Smooth muscle cell (in vitro differentiated cells): ENCODE results near the gene SMAD3. TPM values are rescaled to one million over a fixed set of nuclear protein-coding genes. Genes with fewer than 3 reads are reported as not detected.

Source experiments
- DNase-seq: peaks from one replicate; lab custom pipeline; 2025; ENCODE audit not compliant: unreplicated experiment; lab: John Stamatoyannopoulos, UW
- H2AFZ ChIP-seq: fragments of 200-600 bp; sonication (generic); 2 replicates; pipeline ENCODE4 v1.6.0; 2016; ENCODE audit warnings: antibody characterized with exemption, low read depth, mild to moderate bottlenecking
- H3F3A ChIP-seq: fragments of 200-600 bp; sonication (generic); 2 replicates; pipeline ENCODE4 v1.6.0; 2017; ENCODE audit warnings: antibody characterized with exemption, low read depth
- H3K27ac ChIP-seq: fragments of 200-600 bp; sonication (generic); 2 replicates; pipeline ENCODE4 v1.5.1; 2016; ENCODE audit warnings: low read depth, mild to moderate bottlenecking
- H3K27me3 ChIP-seq: fragments of 200-600 bp; sonication (generic); 2 replicates; pipeline ENCODE4 v1.6.1; 2016; ENCODE audit warnings: low read depth, mild to moderate bottlenecking
- H3K36me3 ChIP-seq: fragments of 200-600 bp; sonication (generic); 2 replicates; pipeline ENCODE4 v1.5.1; 2016; ENCODE audit warnings: low read depth
- H3K4me1 ChIP-seq: fragments of 200-600 bp; sonication (generic); 2 replicates; pipeline ENCODE4 v1.5.1; 2016; ENCODE audit warnings: low read depth
- H3K4me2 ChIP-seq: fragments of 200-600 bp; sonication (generic); 2 replicates; pipeline ENCODE4 v1.6.0; 2016; ENCODE audit warnings: mild to moderate bottlenecking
- H3K4me3 ChIP-seq: fragments of 200-600 bp; sonication (generic); 2 replicates; pipeline ENCODE4 v1.5.1; 2016; ENCODE audit warnings: mild to moderate bottlenecking
- H3K79me2 ChIP-seq: fragments of 200-600 bp; sonication (generic); 2 replicates; pipeline ENCODE4 v1.6.0; 2016; ENCODE audit warnings: low read depth, mild to moderate bottlenecking
- H3K9ac ChIP-seq: fragments of 200-600 bp; sonication (generic); 2 replicates; pipeline ENCODE4 v1.6.0; 2016; ENCODE audit warnings: low read depth
- H3K9me3 ChIP-seq: fragments of 200-600 bp; sonication (generic); replicated peaks from 2 replicates; pipeline ENCODE4 v1.5.1; 2016; ENCODE audit warnings: low read depth
- H4K20me1 ChIP-seq: fragments of 200-600 bp; sonication (generic); 2 replicates; pipeline ENCODE4 v1.6.0; 2016; ENCODE audit warnings: low read depth
- CTCF ChIP-seq: fragments of 200-600 bp; sonication (generic); IDR thresholded peaks from 2 replicates; pipeline ENCODE4 v1.5.1; 2017; ENCODE audit warnings: borderline replicate concordance, mild to moderate bottlenecking, antibody characterized with exemption; ENCODE audit not compliant: insufficient read depth, poor library complexity, severe bottlenecking
- WGBS: methylation state at CpG from one replicate; pipeline ENCODE4 v1.1.7; 2016; ENCODE audit warnings: low lambda C conversion rate; 5-methylcytosine and 5-hydroxymethylcytosine counted together
- polyA plus RNA-seq: library from polyadenylated mRNA; unstranded; fragments of >200 nt; fragmentation: Nextera tagmentation; extraction: Ambion mirVana; gene quantifications from 2 replicates; pipeline ENCODE4 v1.2.1, GENCODE V29; 2016
- total RNA-seq: library from RNA; depleted of rRNA; stranded (reverse); fragments of >200 nt; gene quantifications from 2 replicates; pipeline ENCODE4 v1.2.3, GENCODE V29; 2014

Gene SMAD3
- total and polyA plus RNA-seq, 2 experiments from 2014 or later: 20.2 to 21.9 TPM

- Histone ChIP-seq H3K4me1 (peaks cover 42% of the 10 kb centered on the region), H3K36me3 (no peaks in the 10 kb centered on the region), H3K4me3 (no peak overlapping the region), H4K20me1 (peaks cover 100% of the 10 kb centered on the region), H3F3A (peaks cover 17% of the 10 kb centered on the region), H3K79me2 (peaks cover 91% of the 10 kb centered on the region), H3K4me2 (peak overlapping the region; percentile 76), H3K9me3 (no peaks in the 10 kb centered on the region), H3K9ac (peak overlapping the region; percentile 88), H2AFZ (no peak overlapping the region), H3K27ac (peak overlapping the region; percentile 93), H3K27me3 (no peaks in the 10 kb centered on the region)
- DNase-seq: no peak
- WGBS: 73% methylated on average over 7 of the region's 7 CpGs
- TF ChIP-seq CTCF: no peak
Observed at GRCh38 chr15:67091980-67092677, 26.7 kb downstream of the SMAD3 start.

GRCh38 chr15:67092752-67093503 lies 27.5 kb downstream of the SMAD3 start:
- peaks cover 39% of the 10 kb centered on the region for H3K4me1 ChIP-seq
- 98% methylated on average over 9 of the region's 9 CpGs for whole genome bisulfite sequencing

GRCh38 chr15:67093504-67093862 lies 28.1 kb downstream of the SMAD3 start:
- Histone ChIP-seq H2AFZ (no peak overlapping the region), H3K4me1 (peaks cover 45% of the 10 kb centered on the region), H3K4me2 (no peak overlapping the region), H4K20me1 (peaks cover 98% of the 10 kb centered on the region), H3K27ac (no peak overlapping the region), H3K36me3 (no peaks in the 10 kb centered on the region), H3K4me3 (no peak overlapping the region), H3K79me2 (peaks cover 87% of the 10 kb centered on the region), H3K27me3 (no peaks in the 10 kb centered on the region), H3K9me3 (no peaks in the 10 kb centered on the region), H3K9ac (no peak overlapping the region), H3F3A (peaks cover 22% of the 10 kb centered on the region)
- TF ChIP-seq CTCF: no peak
- 98% methylated on average over 7 of the region's 7 CpGs for WGBS
- DNase-seq: no peak

More at GRCh38 chr15:67092752-67093503, 27.5 kb downstream of the SMAD3 start:
- Histone ChIP-seq H3K79me2 (peaks cover 91% of the 10 kb centered on the region), H3K4me2 (no peak overlapping the region), H3F3A (peaks cover 23% of the 10 kb centered on the region), H3K27me3 (no peaks in the 10 kb centered on the region), H3K27ac (no peak overlapping the region), H3K9me3 (no peaks in the 10 kb centered on the region), H2AFZ (no peak overlapping the region), H4K20me1 (peaks cover 100% of the 10 kb centered on the region), H3K9ac (no peak overlapping the region), H3K4me3 (no peak overlapping the region), H3K36me3 (no peaks in the 10 kb centered on the region)
- TF ChIP-seq CTCF: no peak
- DNase-seq: no peak
